K562 (cell line): ENCODE data around the gene LCE1F. TPM values are rescaled to one million over a fixed set of nuclear protein-coding genes. Genes with fewer than 3 reads are reported as not detected.
A peak's percentile ranks its signal among the peaks of the same experiment; 100 is the strongest.

Experiments
- PML ChIP-seq: IDR thresholded peaks from 2 replicates; pipeline ENCODE4 v1.6.1; 2012; ENCODE audit warnings: low read length, inconsistent platforms
- SMC3 ChIP-seq: conservative IDR thresholded peaks from 2 replicates; pipeline ENCODE4 v1.6.1; 2011; ENCODE audit warnings: low read depth, low read length, improper control_type of control experiment; ENCODE audit not compliant: insufficient read depth
- ZNF217 ChIP-seq: sonication (generic); formaldehyde crosslinking; IDR thresholded peaks from 2 replicates; pipeline ENCODE4 v1.8.0; 2022; ENCODE audit warnings: mild to moderate bottlenecking, missing genetic modification reagents
- polyA plus RNA-seq, 8 experiments: library from polyadenylated mRNA; depleted of rRNA in 4 of 8; stranded (reverse) in 5 of 8; unstranded in 3 of 8; fragments of >200 nt; fragmentation: Nextera tagmentation in 2 of 8; fragmentation: Illumina TruSeq in 1 of 8; extraction: Ambion mirVana in 2 of 8; extraction: Trizol in 1 of 8; gene quantifications; 2 replicates each; pipeline versions ENCODE4 v1.2.1 to v1.2.3, GENCODE V29; 2011 to 2014; ENCODE audit warnings: inconsistent platforms in 1 of 8, missing spikeins in 1 of 8
- total RNA-seq, 7 experiments: library from RNA; depleted of rRNA in 6 of 7; stranded (reverse); fragments of >200 nt in 6 of 7; fragmentation: Illumina TruSeq in 2 of 7; extraction: Trizol in 2 of 7; gene quantifications; 2 replicates each; pipeline versions ENCODE4 v1.2.1 to v1.2.3, GENCODE V29; 2011 to 2021; ENCODE audit warnings: low replicate concordance in 1 of 7
- TF ChIP-seq, protein P1 (sequence below), 3 experiments: IDR thresholded peaks in 2 of 3; conservative IDR thresholded peaks in 1 of 3; 2 replicates each; pipeline ENCODE4 v1.5.1; 2011 to 2012; ENCODE audit warnings: low read length in 3 of 3, mild to moderate bottlenecking in 3 of 3, control low read depth in 2 of 3, improper control_type of control experiment in 1 of 3, inconsistent platforms in 1 of 3, low read depth in 1 of 3, mixed read lengths in 1 of 3, moderate library complexity in 1 of 3; ENCODE audit not compliant: insufficient read depth in 2 of 3
- TF ChIP-seq, protein P2 (sequence below): fragments of 450-650 bp; IDR thresholded peaks from 2 replicates; pipeline ENCODE4 v1.6.1; 2016
- TF ChIP-seq, protein P3 (sequence below): fragments of 450-650 bp; formaldehyde crosslinking; IDR thresholded peaks from 2 replicates; pipeline ENCODE4 v1.4.0; 2022; ENCODE audit warnings: mild to moderate bottlenecking, moderate library complexity

Gene LCE1F
- total and polyA plus RNA-seq, 9 of the 15 experiments (the other 6 are each of a cell fraction or from before 2014, with no cell fraction given) = not detected

DNA sequence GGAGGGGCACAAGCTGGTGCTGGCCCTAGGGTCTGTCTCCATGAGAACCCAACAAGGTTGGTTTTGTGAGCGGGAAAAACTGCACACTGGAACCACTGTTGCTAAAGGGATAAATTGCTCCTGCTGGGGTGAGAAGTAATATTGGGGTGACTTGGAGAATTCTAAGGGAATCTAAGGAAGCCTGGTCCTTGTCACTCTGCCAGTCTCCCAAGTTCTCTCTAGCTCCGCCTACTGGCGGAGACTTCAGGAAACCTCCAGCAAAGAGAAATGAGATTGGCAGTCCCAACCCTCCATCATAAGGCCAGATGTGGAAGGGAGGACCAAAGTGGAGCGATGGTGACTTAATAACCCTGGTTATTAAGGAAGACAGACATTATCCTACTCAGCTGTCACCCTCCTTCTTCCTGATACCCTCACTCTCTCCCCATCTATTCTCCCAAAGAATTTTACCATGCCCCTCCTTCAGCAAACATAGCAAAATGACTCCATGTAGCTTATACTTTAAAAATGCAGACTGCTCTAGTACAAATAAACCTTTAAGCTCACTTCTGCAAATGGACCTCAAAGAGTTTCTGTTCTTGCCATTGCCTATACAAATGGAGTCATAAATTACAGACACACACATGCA lies 2.7 kb downstream of the LCE1F start (continued):
- TF ChIP-seq, protein P1, sequence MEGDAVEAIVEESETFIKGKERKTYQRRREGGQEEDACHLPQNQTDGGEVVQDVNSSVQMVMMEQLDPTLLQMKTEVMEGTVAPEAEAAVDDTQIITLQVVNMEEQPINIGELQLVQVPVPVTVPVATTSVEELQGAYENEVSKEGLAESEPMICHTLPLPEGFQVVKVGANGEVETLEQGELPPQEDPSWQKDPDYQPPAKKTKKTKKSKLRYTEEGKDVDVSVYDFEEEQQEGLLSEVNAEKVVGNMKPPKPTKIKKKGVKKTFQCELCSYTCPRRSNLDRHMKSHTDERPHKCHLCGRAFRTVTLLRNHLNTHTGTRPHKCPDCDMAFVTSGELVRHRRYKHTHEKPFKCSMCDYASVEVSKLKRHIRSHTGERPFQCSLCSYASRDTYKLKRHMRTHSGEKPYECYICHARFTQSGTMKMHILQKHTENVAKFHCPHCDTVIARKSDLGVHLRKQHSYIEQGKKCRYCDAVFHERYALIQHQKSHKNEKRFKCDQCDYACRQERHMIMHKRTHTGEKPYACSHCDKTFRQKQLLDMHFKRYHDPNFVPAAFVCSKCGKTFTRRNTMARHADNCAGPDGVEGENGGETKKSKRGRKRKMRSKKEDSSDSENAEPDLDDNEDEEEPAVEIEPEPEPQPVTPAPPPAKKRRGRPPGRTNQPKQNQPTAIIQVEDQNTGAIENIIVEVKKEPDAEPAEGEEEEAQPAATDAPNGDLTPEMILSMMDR (IDR thresholded peaks at IDR 0.05 in 2 of 3, conservative IDR thresholded peaks at IDR 0.05 in 1 of 3; ENCODE audit: insufficient read depth in 2 of 3, low read depth in 1 of 3, low read length in 3 of 3) = peak; percentile 56 to 68 (median 67)
- TF ChIP-seq SMC3 (0 out of 2 replicates have a peak, but pooled peaks have one; percentile 28), PML (no peak), ZNF217 (CRISPR knock-in tag) (no peak)
- TF ChIP-seq, protein P2, sequence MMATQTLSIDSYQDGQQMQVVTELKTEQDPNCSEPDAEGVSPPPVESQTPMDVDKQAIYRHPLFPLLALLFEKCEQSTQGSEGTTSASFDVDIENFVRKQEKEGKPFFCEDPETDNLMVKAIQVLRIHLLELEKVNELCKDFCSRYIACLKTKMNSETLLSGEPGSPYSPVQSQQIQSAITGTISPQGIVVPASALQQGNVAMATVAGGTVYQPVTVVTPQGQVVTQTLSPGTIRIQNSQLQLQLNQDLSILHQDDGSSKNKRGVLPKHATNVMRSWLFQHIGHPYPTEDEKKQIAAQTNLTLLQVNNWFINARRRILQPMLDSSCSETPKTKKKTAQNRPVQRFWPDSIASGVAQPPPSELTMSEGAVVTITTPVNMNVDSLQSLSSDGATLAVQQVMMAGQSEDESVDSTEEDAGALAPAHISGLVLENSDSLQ = peak; percentile 42; the same call in 1 of the 2 replicates
- TF ChIP-seq, protein P3, sequence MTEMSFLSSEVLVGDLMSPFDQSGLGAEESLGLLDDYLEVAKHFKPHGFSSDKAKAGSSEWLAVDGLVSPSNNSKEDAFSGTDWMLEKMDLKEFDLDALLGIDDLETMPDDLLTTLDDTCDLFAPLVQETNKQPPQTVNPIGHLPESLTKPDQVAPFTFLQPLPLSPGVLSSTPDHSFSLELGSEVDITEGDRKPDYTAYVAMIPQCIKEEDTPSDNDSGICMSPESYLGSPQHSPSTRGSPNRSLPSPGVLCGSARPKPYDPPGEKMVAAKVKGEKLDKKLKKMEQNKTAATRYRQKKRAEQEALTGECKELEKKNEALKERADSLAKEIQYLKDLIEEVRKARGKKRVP (CRISPR knock-in tag) = no peak
